Measurements from ENCODE around the gene GPR119.
"Not testable (repeated sequence)": the region's sequence is repeated elsewhere in the genome, so short reads cannot be mapped to it uniquely, and the experiment has no call there.

Gene GPR119

DNA sequence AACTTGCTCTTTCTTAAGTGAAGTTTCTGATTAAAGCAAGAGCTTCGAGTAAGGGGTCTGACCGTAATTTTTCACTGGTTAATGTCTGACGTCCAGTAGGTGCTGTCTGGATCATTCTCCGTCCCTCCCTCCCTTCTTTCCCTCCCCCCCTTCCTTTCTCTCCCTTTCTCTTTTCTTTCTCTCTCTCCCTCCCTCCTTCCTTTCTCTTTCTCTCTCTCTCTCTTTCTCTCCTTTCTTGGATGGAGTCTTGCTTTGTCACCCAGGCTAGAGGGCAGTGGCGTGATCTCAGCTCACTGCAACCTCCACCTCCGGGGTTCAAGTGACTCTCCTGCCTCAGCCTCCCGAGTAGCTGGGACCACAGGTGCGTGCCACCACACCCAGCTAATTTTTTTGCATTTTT is 46.6 kb downstream of the GPR119 start:
- not testable (repeated sequence) for DNase-seq

DNA sequence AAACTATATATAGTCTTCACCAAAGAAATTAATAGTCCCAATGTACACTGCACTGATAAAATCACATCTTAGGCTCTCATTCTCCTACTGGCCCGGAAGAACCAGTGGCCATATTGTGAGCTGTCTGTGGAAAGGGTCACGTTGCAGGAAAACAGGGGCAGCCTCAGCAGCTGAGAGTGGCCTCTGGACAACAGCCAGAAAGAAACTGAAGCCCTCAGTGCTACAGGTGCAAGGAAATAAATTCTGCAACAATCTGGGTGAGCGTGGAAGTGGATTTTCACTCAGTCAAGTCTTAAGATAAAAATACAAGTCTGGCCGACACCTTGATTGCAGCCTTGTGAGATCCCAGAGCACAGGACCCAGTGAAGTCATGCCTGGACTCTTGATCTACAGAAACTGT is 48.9 kb downstream of the GPR119 start:
- DNase-seq, result no peak
